Hematopoietic multipotent progenitor cell treated with erythropoietin and hydrocortisone succinate and interleukin-3 and kit ligand, for 6 days (in vitro differentiated cells): ENCODE results near the gene CGRRF1.

Experiments
- DNase-seq: peaks from one replicate; pipeline ENCODE4 v3.0.0-alpha.2; 2015

The CGRRF1 gene

GRCh38 chr14:54584097-54584496, 74.4 kb downstream of the CGRRF1 start:
- no peak for DNase-seq

- DNase-seq, result no peak
Observed at GRCh38 chr14:54585214-54585613, 75.5 kb downstream of the CGRRF1 start.
